Liver (tissue), 9 donors: ENCODE data around the gene TMEM40. TPM values are rescaled to one million over a fixed set of nuclear protein-coding genes. Genes with fewer than 3 reads are reported as not detected.
"Not testable (repeated sequence)": the region's sequence is repeated elsewhere in the genome, so short reads cannot be mapped to it uniquely, and the experiment has no call there.

Source experiments
- DNase-seq: peaks from one replicate; pipeline ENCODE4 v3.0.0-alpha.2; 2017; ENCODE audit warnings: low spot score
- H3K27ac ChIP-seq, 2 donors: one replicate each; pipeline ENCODE4 v1.7.0; 2013; ENCODE audit warnings: inconsistent platforms in 2 of 2, low read length in 2 of 2, control low read depth in 1 of 2, low read depth in 1 of 2, mild to moderate bottlenecking in 1 of 2
- H3K27me3 ChIP-seq, 4 donors: one replicate each; pipeline versions ENCODE4 v1.6.1 to v1.7.0; 2013; ENCODE audit warnings: low read length in 3 of 4, inconsistent platforms in 1 of 4, mild to moderate bottlenecking in 1 of 4, moderate library complexity in 1 of 4; ENCODE audit not compliant: control insufficient read depth in 4 of 4, insufficient read depth in 4 of 4
- H3K36me3 ChIP-seq, 4 donors: one replicate each; pipeline versions ENCODE4 v1.6.1 to v1.7.0; 2013; ENCODE audit warnings: low read length in 3 of 4, mild to moderate bottlenecking in 3 of 4, low read depth in 1 of 4, moderate library complexity in 1 of 4; ENCODE audit not compliant: control insufficient read depth in 4 of 4, insufficient read depth in 3 of 4
- H3K4me1 ChIP-seq, 4 donors: one replicate each; pipeline versions ENCODE4 v1.6.1 to v1.7.0; 2013; ENCODE audit warnings: low read length in 3 of 4, mild to moderate bottlenecking in 3 of 4, moderate library complexity in 1 of 4; ENCODE audit not compliant: control insufficient read depth in 4 of 4, insufficient read depth in 4 of 4
- H3K4me3 ChIP-seq, 3 donors: one replicate each; pipeline versions ENCODE4 v1.6.1 to v1.7.0; 2013; ENCODE audit warnings: low read length in 3 of 3, control low read depth in 1 of 3, low read depth in 1 of 3, mild to moderate bottlenecking in 1 of 3
- H3K9ac ChIP-seq, 2 donors: one replicate each; pipeline ENCODE4 v1.7.0; 2013; ENCODE audit warnings: low read length in 2 of 2, mild to moderate bottlenecking in 2 of 2, moderate library complexity in 2 of 2, control low read depth in 1 of 2, low read depth in 1 of 2
- H3K9me3 ChIP-seq, 4 donors: one replicate each; pipeline versions ENCODE4 v1.6.1 to v1.7.0; 2013; ENCODE audit warnings: low read length in 3 of 4; ENCODE audit not compliant: control insufficient read depth in 4 of 4
- ATF3 ChIP-seq: IDR thresholded peaks from 2 replicates; pipeline ENCODE4 v1.6.1; 2016; ENCODE audit warnings: antibody characterized with exemption
- CTCF ChIP-seq: fragments of 150-350 bp; IDR thresholded peaks from 2 replicates; pipeline ENCODE4 v1.5.1; 2017; ENCODE audit warnings: improper control_type of control experiment, low read depth, low read length; ENCODE audit not compliant: missing input control
- EGR1 ChIP-seq, 2 donors: IDR thresholded peaks; 2 replicates each; pipeline ENCODE4 v1.6.1; 2016 to 2018; ENCODE audit warnings: antibody characterized with exemption in 2 of 2, low read depth in 2 of 2
- FOXA1 ChIP-seq: IDR thresholded peaks from 2 replicates; pipeline ENCODE4 v1.6.1; 2016; ENCODE audit warnings: antibody characterized with exemption
- FOXA2 ChIP-seq: IDR thresholded peaks from 2 replicates; pipeline ENCODE4 v1.6.1; 2016; ENCODE audit warnings: antibody characterized with exemption
- GABPA ChIP-seq, 2 donors: IDR thresholded peaks in 1 of 2; conservative IDR thresholded peaks in 1 of 2; 2 replicates each; pipeline ENCODE4 v1.6.1; 2016; ENCODE audit warnings: antibody characterized with exemption in 2 of 2, mild to moderate bottlenecking in 1 of 2, moderate library complexity in 1 of 2
- HNF4A ChIP-seq, 2 donors: conservative IDR thresholded peaks; 2 replicates each; pipeline ENCODE4 v1.6.1; 2016; ENCODE audit warnings: antibody characterized with exemption in 2 of 2, mild to moderate bottlenecking in 2 of 2
- HNF4G ChIP-seq: IDR thresholded peaks from 2 replicates; pipeline ENCODE4 v1.6.1; 2016; ENCODE audit warnings: antibody characterized with exemption
- JUND ChIP-seq, 2 donors: IDR thresholded peaks; 2 replicates each; pipeline ENCODE4 v1.6.1; 2016; ENCODE audit warnings: antibody characterized with exemption in 2 of 2
- RAD21 ChIP-seq, 2 donors: IDR thresholded peaks; 2 replicates each; pipeline ENCODE4 v1.6.1; 2016; ENCODE audit warnings: antibody characterized with exemption in 2 of 2, mild to moderate bottlenecking in 2 of 2
- RXRA ChIP-seq, 2 donors: IDR thresholded peaks; 2 replicates each; pipeline ENCODE4 v1.6.1; 2017 to 2018; ENCODE audit warnings: antibody characterized with exemption in 2 of 2, mild to moderate bottlenecking in 1 of 2
- SP1 ChIP-seq: IDR thresholded peaks from 2 replicates; pipeline ENCODE4 v1.6.1; 2018; ENCODE audit warnings: antibody characterized with exemption, mild to moderate bottlenecking
- TAF1 ChIP-seq: conservative IDR thresholded peaks from 2 replicates; pipeline ENCODE4 v1.6.1; 2016; ENCODE audit warnings: antibody characterized with exemption, mild to moderate bottlenecking
- YY1 ChIP-seq: IDR thresholded peaks from 2 replicates; pipeline ENCODE4 v1.6.1; 2016; ENCODE audit warnings: antibody characterized with exemption, mild to moderate bottlenecking
- WGBS: extraction: QIAGEN DNeasy Blood & Tissue Kit; methylation state at CpG from one replicate; pipeline ENCODE4 v1.1.7; 2013; 5-methylcytosine and 5-hydroxymethylcytosine counted together
- polyA plus RNA-seq, 2 donors: library from polyadenylated mRNA; stranded (reverse) in 1 of 2; unstranded in 1 of 2; fragments of 200-250 nt in 1 of 2; fragments of >200 nt in 1 of 2; fragmentation: Nextera tagmentation in 1 of 2; extraction: Ambion mirVana in 1 of 2; gene quantifications; one replicate each; pipeline versions ENCODE4 v1.2.1 to v1.2.3, GENCODE V29; 2013 to 2015
- total RNA-seq, 2 donors: library from RNA; depleted of rRNA; stranded (reverse); fragments of >200 nt; gene quantifications; one replicate each; pipeline ENCODE4 v1.2.3, GENCODE V29; 2014
- TF ChIP-seq, protein P1 (sequence below): IDR thresholded peaks from 2 replicates; pipeline ENCODE4 v1.6.1; 2016; ENCODE audit warnings: antibody characterized with exemption
- TF ChIP-seq, protein P2 (sequence below): IDR thresholded peaks from 2 replicates; pipeline ENCODE4 v1.6.1; 2016; ENCODE audit warnings: antibody characterized with exemption
- donor health status: healthy.
- donor health status: healthy.
- donor health status: healthy.
- donor health status: healthy.
- donor health status: healthy.

The TMEM40 gene
- total and polyA plus RNA-seq, 4 donors, result 0.57 to 0.79 TPM; not detected in 2

DNA sequence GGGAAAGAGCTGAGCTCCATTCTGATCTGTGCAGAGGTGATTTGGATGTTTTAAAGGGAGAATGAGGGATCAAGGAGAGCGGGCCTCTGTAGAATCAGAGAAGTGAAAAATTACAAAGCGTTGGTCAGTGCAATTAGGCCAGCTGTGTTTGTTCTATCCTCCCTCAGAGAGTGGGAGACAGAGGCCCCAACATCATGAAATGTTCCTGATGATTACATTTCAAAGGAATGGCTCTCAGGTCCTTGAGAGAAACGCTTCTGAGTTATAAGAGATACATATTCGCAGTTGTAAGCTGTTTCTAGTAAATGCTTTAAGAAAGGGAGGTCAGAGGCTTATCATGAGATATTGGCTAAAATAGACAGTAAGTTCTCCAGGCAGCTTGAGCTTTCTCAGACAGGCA lies 21.7 kb upstream of the TMEM40 start:
- Histone ChIP-seq H3K9me3 (no peaks in the 10 kb centered on the region), H3K27ac (no peak overlapping the region), H3K4me1 (peaks cover 0 to 6% (median 2%) of the 10 kb centered on the region in 4 donors), H3K36me3 (no peaks in the 10 kb centered on the region), H3K4me3 (no peak overlapping the region), H3K9ac (no peak overlapping the region), H3K27me3 (no peaks in the 10 kb centered on the region)
- DNase-seq, result no peak
- TF ChIP-seq FOXA1, result no peak
- TF ChIP-seq, protein P1, sequence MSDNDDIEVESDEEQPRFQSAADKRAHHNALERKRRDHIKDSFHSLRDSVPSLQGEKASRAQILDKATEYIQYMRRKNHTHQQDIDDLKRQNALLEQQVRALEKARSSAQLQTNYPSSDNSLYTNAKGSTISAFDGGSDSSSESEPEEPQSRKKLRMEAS, result no peak
- no peak for TF ChIP-seq EGR1 (IDR thresholded peaks at IDR 0.05; ENCODE audit: low read depth in 2 of 2)
- TF ChIP-seq, protein P2, sequence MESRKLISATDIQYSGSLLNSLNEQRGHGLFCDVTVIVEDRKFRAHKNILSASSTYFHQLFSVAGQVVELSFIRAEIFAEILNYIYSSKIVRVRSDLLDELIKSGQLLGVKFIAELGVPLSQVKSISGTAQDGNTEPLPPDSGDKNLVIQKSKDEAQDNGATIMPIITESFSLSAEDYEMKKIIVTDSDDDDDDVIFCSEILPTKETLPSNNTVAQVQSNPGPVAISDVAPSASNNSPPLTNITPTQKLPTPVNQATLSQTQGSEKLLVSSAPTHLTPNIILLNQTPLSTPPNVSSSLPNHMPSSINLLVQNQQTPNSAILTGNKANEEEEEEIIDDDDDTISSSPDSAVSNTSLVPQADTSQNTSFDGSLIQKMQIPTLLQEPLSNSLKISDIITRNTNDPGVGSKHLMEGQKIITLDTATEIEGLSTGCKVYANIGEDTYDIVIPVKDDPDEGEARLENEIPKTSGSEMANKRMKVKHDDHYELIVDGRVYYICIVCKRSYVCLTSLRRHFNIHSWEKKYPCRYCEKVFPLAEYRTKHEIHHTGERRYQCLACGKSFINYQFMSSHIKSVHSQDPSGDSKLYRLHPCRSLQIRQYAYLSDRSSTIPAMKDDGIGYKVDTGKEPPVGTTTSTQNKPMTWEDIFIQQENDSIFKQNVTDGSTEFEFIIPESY, result no peak
- no peak for TF ChIP-seq ATF3
- TF ChIP-seq TAF1, result no peak
- TF ChIP-seq HNF4A (conservative IDR thresholded peaks at IDR 0.05), result no peak
- TF ChIP-seq CTCF, result no peak
- no peak for TF ChIP-seq JUND (IDR thresholded peaks at IDR 0.05)
- TF ChIP-seq YY1, result no peak
- no peak for TF ChIP-seq FOXA2
- TF ChIP-seq GABPA (IDR thresholded peaks at IDR 0.05 in 1 of 2, conservative IDR thresholded peaks at IDR 0.05 in 1 of 2), result no peak
- no peak for TF ChIP-seq SP1
- TF ChIP-seq HNF4G, result no peak
- TF ChIP-seq RXRA (IDR thresholded peaks at IDR 0.05), result no peak
- no peak for TF ChIP-seq RAD21 (IDR thresholded peaks at IDR 0.05)
- WGBS, result 87% methylated on average over 4 of the region's 4 CpGs

DNA sequence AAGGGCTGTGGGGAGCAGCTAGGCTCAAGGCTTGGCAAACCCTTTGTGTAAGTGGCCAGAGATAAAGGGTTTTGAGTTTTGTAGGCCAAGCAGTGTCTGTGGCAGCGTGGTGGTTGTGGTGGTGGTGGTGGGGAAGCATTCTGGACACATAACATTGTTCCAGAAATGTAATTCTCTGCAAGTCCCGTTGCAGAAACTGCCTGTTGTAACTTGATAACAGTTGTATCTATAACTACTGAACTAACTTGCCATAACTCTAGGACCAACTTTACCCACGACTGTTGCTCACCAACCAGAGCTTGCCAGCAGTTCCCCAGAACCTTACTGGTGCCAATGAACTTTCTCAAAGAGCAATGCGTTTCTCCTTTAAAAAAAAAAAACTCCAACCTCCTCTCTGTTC lies 18.1 kb upstream of the TMEM40 start:
- no peaks in the 10 kb centered on the region for H3K36me3 ChIP-seq
- H3K27ac ChIP-seq, result no peak overlapping the region
- H3K4me3 ChIP-seq, result no peak overlapping the region
- H3K9me3 ChIP-seq, result no peaks in the 10 kb centered on the region
- peaks cover 0 to 2% (median 0%) of the 10 kb centered on the region in 4 donors for H3K4me1 ChIP-seq
- WGBS, result 69% methylated on average over 4 of the region's 4 CpGs
- no peaks in the 10 kb centered on the region for H3K27me3 ChIP-seq
- TF ChIP-seq CTCF (no peak), YY1 (no peak), FOXA2 (no peak), RXRA (IDR thresholded peaks at IDR 0.05) (no peak), FOXA1 (no peak), ATF3 (no peak), TAF1 (no peak)
- TF ChIP-seq, protein P2, result no peak
- no peak overlapping the region for H3K9ac ChIP-seq
- no peak for DNase-seq

GRCh38 chr3:12775970-12776369 lies 16.9 kb upstream of the TMEM40 start:
- H3K4me3 ChIP-seq, H3K36me3 ChIP-seq, H3K9ac ChIP-seq, H3K27me3 ChIP-seq, DNase-seq, H3K27ac ChIP-seq, H3K4me1 ChIP-seq, H3K9me3 ChIP-seq: not testable (repeated sequence)
- WGBS, result 76% methylated on average over 6 of the region's 6 CpGs
